GM19035 (cell line): Measurements from ENCODE around the gene TKTL2.

Experiments
- ATAC-seq: cut with Tn5 transposase; IDR thresholded peaks from one replicate; pipeline ENCODE4 v1.9.1; 2021; ENCODE audit not compliant: unreplicated experiment

TKTL2 gene, protein sequence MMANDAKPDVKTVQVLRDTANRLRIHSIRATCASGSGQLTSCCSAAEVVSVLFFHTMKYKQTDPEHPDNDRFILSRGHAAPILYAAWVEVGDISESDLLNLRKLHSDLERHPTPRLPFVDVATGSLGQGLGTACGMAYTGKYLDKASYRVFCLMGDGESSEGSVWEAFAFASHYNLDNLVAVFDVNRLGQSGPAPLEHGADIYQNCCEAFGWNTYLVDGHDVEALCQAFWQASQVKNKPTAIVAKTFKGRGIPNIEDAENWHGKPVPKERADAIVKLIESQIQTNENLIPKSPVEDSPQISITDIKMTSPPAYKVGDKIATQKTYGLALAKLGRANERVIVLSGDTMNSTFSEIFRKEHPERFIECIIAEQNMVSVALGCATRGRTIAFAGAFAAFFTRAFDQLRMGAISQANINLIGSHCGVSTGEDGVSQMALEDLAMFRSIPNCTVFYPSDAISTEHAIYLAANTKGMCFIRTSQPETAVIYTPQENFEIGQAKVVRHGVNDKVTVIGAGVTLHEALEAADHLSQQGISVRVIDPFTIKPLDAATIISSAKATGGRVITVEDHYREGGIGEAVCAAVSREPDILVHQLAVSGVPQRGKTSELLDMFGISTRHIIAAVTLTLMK

DNA sequence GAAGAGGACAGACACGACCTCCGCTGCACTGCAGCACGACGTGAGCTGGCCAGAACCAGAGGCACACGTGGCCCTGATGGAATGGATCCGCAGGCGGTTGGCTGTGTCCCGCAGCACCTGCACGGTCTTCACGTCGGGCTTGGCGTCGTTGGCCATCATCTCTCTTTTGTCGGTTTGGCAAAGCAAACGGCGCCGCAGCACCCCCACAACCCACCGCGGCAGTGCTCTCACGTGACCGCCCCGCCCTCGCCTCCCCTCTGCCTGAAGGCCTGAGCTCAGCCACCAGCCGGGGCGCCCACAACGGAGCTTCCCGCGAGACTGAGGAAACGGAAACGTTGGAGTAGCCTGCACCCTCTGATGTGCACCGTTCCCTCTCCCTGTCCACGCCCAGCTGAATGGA lies at the start of gene TKTL2:
TKTL2 (minus strand) TSS at position 179 of the 400 bp plus-strand sequence; CDS start at position 159, 20 bp downstream.
- ATAC-seq: no peak

DNA sequence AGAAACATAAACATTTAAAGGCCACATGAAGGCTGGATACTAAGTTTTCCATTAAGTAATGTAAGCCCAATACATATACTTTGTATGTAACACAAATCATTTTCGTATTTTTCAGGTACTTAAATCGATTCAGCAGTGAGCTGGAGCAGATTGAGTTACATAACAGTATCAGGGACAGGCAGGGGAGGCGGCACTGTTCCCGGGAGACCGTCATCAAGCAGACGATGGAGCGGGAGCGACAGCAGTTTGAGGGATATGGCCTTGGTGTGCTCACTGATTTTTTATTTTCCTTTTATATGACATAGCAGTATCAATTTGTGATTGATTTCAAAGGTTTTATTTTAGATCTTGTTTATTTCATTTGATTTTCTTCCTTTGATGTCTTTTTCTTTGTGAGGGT lies 41.6 kb upstream of the TKTL2 start:
- no peak for ATAC-seq

DNA sequence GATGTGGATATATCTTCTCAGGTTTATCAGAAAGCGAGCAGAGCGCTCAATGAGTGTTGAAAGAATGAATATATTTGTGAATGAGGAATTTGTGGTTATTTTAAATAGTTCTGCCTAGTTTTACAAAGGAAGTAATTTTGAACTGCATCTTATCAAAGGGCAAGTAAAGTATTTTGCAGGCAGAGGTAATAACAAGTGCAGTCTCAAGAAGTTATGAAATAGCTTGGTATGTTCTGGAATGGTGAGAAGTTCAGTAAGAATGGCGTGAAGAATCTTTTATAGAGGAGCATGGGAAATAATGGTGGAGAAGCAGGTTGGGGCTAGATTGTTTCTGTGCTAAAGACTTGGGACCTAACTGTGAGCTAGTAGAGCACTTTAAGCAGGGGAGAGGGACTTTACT lies 31.8 kb upstream of the TKTL2 start:
- ATAC-seq: no peak

DNA sequence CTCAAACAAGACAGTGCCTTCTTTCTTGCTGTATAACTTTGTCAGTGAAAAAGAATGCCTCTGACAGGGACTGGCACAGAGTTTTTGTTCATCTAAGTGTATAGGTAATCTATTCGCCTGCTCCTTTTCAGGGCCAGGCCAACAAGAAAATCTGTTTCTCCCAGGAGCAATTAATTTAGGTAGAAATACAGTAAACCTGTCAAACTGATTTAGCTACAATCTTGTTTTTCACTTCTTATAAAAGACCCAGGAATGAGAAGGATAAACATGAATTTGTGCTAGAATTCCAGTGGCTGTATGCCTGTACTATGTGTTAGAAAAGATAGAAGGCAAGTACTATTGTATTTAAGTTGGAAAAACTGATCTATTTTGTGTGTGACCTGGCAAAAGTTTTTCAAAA lies 27.0 kb upstream of the TKTL2 start:
- no peak for ATAC-seq

DNA sequence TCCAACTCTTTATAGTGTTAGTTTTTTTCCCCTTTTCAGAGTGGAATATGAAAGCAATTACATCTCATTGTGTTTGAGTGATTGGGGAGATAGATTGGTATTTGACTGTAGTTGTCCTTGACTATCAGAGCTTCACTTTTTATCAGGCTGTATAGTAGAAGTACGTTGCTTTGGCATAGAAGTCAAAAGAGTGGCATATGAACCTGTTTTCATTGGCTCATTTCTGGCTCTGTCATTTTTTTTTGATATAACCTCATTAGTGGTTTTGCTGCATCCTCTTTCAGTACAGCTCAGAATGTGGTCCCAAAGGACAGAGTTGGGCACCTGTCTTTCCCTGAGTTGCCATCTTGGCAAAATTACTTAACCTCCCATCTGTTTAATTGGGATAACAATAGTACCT lies 22.3 kb upstream of the TKTL2 start:
- peak; percentile 14 for ATAC-seq

DNA sequence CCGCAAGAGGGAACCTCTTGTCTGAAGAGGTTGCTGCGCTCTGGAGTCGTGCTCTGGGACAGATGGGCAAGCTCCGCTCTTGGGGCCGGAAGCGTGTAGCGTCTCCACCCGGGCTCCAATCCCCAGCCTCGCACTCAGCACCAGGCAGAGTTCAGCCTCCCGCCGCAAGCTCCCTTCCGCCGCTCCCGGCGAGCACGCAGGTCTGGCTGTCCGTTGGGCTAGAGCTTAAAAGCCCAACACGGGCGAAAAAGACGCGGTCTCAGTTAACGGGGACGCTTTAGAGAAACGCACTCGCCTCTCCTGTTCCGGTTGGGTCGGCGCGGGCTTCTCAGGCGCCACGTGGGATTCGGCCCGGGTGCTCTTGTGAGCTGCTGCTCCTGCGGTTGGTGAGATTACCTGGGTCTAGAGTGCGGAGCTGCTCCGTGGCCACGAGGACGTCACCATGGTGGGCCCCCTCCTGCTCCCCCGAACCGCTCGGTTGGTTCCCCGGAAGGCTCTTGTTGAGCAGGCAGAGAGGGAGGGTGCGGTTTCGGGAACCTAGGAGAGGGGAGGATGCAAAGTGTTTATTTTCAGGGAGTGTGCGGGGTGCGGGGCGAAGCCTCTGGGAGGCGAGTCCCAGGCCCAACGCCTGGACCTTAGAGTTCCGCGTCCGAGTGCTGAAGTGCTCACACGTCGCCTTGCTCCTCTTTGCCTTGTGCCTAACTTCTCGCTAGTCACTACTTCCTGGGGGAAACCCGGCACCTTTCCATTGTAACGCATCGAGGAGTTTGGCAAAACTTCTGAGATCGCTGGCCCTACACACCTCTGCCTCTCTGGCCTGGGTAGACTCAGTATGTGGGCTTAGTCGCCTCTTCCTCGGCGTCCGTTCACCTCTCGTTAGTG lies 21.0 kb upstream of the TKTL2 start, which contains the start of gene TMA16:
TMA16 (plus strand) TSS at position 331 of the 882 bp plus-strand sequence; CDS start at position 443, 112 bp downstream.
- ATAC-seq: peak; percentile 84

DNA sequence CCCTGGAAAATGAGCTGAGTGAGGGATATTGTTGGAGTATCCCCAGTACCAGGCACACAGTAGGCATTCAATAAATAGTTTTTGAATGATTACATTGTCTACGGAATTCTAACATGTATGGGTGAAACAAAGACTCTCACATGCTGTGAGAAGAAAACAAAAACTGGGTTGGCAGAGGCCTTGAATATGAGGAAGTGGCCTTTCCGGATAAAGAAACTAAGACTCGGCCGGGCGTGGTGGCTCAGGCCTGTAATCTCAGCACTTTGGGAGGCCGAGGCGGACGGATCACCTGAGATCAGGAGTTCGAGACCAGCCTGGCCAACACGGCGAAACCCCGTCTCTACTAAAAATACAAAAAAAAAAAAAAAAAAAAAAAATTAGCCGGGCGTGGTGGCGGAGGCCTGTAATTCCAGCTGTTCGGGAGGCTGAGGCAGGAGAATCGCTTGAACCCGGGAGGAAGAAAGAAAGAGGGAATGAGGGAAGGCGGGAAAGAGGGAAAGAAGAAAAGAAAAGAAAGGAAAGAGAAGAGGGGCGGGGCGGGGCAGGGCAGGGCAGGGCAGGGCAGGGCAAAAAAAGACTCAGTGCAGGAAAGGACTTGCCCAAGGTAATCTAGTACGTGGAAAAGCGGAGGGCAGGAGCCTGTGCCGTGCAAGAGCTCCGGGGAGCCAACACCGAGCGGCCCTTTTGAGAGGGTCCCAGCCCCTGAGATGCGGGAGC lies 20.2 kb upstream of the TKTL2 start:
- no peak for ATAC-seq

DNA sequence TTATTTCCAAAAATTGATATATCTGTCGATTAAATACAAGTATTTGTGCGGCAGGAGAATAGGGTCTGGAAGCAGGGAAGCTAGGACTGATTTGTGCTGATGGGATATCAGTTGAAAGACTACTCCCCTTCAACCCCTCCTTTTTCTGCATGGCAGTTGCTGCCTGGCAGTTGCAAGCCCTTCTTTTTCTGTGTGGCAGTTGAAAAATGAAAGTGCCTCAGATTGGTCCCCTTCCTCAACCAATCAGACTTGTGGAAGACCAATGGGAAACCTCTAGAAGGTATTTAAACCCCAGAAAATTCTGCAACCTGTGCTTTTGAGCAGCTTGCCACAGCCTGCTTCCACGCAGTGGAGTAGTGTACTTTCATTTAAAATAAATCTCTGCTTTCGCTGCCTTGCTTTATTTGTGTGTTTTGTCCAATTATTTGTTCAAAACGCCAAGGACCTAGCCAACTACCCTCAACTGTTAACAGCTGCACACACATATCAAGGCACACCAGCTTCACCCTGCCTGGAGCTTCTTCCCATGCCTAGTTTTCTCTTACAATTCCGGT lies 19.5 kb upstream of the TKTL2 start:
- ATAC-seq: no peak

DNA sequence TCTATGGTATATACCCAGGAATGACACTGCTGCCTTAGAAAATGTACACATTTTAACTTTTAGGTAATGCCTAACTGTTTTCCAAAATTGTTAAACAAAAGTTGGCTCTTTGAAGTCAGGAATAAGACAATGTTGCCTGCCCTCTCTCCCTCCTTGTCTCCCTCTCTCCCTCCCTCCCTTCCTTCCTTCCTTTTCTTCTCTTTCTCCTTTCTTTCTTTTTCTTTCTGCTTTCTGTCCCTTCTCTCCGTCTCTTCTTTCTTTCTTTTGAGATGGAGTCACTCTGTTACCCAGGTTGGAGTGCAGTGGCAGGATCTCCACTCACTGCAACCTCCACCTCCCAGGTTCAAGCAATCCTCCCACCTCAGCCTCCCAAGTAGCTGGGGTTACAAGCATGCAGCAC lies 16.4 kb upstream of the TKTL2 start:
- ATAC-seq: no peak

DNA sequence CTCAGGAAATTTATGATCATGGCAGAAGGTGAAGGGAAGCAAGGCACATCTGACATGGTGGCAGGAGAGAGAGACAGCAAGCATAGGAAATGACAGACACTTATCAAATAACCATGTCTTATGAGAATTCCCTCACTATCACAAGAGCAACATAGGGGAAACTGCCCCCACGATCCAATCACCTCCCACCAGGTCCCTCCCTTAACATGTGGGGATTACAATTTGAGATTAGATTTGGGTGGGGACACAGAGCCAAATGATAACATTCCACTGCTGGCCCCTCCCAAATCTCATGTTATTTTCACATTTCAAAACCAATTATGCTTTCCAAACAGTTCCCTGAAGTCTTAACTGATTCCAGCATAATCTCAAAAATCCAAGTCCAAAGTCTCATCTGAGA lies 12.8 kb upstream of the TKTL2 start:
- no peak for ATAC-seq

DNA sequence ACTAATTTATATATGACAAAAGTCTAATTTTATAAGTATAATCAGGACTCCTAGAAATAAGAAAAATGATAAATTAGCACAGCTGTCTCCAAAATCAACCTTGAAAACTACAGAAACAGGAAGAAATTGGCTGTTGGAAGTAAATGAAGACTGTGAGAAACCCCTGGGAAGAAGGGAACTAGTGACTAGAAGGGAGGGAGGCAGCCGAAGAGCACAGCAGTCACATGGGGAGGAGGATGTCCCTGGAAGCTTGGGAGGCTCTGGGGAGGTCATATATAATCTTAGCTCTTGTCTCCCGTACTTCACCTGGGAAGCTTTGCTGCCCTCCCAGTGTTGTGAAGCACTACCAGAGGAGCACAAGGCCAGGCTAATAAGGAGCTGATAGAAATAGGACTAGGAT lies 12.0 kb upstream of the TKTL2 start:
- ATAC-seq: no peak

DNA sequence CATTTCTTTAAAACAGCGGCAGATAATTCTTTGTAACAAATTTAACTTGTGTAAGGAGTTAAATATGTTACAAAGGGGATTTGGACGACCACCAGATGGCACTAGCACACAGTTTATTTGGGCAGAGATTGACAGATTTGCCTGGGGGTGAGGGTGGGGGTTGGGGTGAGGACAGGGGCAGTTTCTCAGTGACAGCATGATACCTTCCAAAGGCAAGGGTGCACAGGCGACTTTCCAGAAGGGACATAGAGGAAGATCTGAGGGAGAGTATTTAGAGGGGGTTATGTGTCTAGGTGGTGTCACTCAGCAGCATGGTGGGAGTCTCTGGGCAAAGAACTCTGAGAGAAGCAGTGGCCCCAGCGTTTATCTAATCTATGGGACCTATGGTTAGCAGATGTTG lies 11.4 kb upstream of the TKTL2 start:
- ATAC-seq: peak; percentile 46

DNA sequence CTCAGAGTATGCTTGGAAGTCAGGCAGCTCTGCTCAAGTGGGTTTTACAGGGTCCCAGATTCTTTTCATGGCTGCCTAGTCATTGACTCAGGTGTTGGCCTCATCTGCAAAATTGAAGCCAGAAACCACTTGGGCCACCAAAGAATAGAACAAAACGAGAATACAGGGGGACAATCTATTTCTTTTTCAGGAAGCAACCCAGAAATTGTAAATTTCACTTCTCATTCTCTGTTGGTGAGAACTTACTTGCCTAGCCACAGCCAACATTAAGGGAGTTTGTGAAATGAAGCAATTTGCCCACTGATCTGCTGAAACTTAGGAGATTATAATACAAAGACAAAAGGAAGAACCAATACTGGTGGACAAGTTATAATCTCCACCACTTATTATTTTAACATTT lies 8.6 kb upstream of the TKTL2 start:
- no peak for ATAC-seq

DNA sequence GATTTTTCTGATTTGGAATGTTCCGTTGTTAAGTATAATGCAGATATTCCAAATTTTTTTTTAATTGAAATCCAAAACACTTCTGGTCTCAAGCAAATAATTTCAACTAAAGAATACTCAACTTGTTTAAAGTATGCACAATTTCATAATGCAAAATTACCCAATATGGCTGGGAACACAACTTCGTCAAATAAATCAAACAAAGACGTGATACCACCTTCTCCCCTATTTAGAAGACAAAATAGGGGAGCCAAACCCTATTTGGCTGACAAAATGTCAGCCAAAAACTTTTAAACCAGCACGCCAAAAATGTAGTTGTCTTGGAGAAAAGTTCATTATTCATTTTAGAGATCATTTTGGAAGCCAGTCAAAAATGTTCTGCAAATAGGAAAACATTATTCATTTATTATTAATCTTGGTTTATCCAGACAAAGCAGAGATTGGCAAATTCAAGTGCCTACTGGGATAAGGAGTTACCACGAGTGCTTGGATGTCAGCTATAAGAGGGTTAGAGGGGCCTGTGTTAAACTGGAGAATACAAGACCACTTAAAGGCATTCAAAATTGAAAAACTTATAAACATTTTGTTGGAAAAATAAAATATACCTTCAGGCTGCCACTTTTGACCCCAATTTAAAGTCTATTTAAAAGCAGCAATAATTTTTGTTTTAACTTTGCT lies 3.3 kb upstream of the TKTL2 start:
- no peak for ATAC-seq

DNA sequence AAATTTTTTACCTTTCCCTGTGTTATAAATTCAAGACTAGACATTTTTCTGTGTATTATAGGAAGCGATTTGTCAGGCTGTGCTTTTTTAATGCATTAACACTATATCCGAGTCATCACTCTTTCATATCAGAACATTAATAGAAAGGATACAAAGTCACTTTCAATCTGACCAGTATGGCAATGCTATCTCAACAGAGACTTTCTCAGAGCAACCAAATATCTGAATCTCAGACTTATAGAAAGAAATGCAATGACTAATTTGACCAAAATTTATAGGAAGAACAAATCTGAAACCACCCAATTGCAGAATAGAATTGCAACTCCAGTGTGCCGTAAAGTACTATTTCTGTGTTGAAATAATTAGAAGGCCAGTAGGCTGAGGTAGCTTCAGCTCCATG lies 473 bp upstream of the TKTL2 start:
- ATAC-seq: no peak

DNA sequence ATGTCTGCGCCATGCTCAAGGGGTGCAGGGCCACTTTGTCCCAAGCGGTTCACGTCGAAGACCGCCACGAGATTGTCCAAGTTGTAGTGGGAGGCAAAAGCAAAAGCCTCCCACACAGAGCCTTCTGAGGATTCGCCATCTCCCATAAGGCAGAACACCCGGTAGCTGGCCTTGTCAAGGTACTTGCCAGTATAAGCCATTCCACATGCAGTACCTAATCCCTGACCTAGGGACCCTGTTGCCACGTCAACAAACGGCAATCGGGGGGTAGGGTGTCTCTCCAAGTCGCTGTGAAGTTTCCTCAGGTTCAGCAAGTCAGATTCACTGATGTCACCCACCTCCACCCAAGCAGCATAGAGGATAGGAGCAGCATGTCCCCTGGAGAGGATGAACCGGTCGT lies 424 bp downstream of the TKTL2 start:
- ATAC-seq: no peak

DNA sequence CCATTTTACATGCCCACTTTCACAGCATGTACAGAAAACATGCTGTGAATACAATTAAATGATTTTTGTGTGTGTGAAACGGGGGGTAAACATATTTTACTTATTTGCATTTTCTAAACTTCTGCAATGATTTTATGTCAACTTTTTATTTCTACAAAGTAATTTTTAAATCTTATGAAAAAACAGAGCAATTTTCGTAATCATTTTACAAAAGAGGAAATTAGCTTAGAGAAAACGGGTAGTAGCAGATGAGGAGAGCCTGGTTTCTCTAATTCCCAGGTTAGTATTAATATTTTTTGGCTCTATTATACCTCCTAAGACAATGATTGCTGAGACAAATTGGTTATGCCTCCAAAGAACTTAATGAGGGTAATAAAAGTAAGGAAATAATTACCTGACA lies 3.2 kb downstream of the TKTL2 start:
- no peak for ATAC-seq

DNA sequence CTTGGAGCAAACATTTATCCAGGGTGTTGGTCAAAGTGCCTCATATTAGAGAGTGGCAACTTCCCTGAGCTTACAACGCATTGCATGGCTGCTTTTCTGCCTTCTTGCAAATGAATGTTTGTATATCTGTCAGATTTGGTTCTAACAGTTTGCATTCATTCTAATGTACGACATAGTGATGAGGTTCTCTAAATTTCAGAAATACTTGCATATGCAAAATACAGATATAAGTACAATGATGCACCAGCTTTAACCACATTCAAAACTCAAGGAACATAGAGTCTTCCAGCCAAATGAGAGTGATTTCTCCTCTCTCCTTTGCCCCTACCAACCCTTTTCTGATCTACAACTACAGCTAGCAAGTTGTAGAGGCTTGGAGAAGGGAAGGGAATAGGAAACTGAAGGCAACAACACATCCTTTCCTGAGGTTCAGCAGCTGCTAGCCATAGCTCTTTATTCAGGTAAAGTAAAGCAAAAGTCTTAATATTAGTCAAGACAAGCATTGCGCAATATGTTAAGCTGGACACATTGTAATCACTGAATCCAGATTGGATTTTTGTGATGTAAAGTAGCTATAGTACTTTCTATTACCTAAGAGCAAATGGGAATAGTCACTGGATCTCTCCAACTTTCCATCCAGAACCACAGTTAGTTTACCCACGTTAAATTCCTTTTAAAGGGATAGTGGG lies 6.3 kb downstream of the TKTL2 start:
- ATAC-seq: no peak

DNA sequence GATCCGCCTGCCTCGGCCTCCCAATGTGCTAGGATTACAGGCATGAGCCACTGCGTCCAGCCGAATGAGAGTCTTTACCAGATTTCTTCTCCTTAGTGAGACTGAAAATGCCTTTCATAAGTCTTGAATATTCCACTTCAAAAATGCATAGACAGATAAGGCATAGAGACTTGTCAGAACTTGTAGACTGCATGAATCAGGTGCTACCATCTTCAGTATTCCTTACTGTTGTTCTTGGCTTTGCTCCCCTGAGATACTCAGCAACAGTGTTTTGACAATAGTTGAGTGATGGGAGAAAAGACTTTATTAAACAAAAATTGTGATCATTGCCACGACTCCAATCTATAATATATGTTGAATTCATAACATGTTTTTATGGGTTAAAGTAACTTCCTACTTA lies 11.0 kb downstream of the TKTL2 start:
- ATAC-seq: no peak
